ENCODE measurements around the gene ELOVL5. TPM values are rescaled to one million over a fixed set of nuclear protein-coding genes. Genes with fewer than 3 reads are reported as not detected.
A peak's percentile ranks its signal among the peaks of the same experiment; 100 is the strongest.

ELOVL5 gene
- total RNA-seq, 1 donor from 2014 or later = 67.1 TPM

DNA sequence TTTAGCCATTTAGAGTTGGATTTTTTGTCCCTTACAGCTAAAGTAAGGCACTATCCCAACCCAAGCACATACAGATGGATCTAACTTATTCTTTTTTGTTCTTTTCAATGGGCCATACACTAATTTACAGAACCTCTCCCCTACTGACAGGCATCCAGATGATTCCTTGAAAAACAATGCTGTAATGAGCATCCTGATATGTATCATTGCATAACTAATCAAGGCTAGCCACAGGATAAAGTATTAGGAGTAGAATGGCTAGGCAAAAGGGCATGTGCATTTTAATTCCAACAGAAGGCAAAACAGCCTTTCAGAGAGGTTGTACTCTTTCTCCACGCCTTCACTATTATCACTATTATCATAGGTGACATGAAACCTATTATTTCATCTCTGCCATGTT is 54.1 kb downstream of the ELOVL5 start:
- DNase-seq (ENCODE audit: low spot score, unreplicated experiment) = no peak
- TF ChIP-seq, protein P1, sequence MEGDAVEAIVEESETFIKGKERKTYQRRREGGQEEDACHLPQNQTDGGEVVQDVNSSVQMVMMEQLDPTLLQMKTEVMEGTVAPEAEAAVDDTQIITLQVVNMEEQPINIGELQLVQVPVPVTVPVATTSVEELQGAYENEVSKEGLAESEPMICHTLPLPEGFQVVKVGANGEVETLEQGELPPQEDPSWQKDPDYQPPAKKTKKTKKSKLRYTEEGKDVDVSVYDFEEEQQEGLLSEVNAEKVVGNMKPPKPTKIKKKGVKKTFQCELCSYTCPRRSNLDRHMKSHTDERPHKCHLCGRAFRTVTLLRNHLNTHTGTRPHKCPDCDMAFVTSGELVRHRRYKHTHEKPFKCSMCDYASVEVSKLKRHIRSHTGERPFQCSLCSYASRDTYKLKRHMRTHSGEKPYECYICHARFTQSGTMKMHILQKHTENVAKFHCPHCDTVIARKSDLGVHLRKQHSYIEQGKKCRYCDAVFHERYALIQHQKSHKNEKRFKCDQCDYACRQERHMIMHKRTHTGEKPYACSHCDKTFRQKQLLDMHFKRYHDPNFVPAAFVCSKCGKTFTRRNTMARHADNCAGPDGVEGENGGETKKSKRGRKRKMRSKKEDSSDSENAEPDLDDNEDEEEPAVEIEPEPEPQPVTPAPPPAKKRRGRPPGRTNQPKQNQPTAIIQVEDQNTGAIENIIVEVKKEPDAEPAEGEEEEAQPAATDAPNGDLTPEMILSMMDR (IDR thresholded peaks at IDR 0.05; ENCODE audit: unreplicated experiment) = no peak
- Mint-ChIP-seq H3K4me1 (ENCODE audit: low read depth) (peaks cover 4% of the 10 kb centered on the region), H3K4me3 (ENCODE audit: low read depth) (no peak overlapping the region), H3K27me3 (no peaks in the 10 kb centered on the region), H3K27ac (no peak overlapping the region), H3K36me3 (ENCODE audit: insufficient read depth) (peaks cover 4% of the 10 kb centered on the region), H3K9me3 (ENCODE audit: low read depth) (no peaks in the 10 kb centered on the region)

DNA sequence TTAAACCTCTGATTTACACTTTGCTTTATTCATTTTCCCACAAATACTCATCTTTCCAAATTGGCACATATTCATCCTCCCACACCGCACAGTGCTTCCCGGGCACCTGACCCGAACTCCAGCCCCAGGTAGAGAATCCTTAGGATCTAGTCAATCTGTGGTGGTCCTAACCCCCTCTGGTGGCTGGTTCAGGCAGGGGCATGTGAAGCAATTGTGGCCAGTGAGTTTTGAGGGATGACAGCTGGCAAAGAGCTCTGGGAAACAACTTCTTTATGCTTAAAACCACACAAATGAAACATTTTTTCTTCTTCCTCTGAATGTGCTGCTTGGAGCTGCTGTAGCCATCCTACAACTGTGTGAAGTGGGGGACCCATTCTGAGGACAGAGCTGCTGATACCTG is 54.7 kb downstream of the ELOVL5 start:
- TF ChIP-seq, protein P1 (IDR thresholded peaks at IDR 0.05; ENCODE audit: unreplicated experiment) = peak; percentile 75
- Mint-ChIP-seq H3K36me3 (ENCODE audit: insufficient read depth) (peaks cover 6% of the 10 kb centered on the region), H3K4me3 (ENCODE audit: low read depth) (no peak overlapping the region), H3K27ac (no peak overlapping the region), H3K9me3 (ENCODE audit: low read depth) (no peaks in the 10 kb centered on the region), H3K4me1 (ENCODE audit: low read depth) (peaks cover 2% of the 10 kb centered on the region), H3K27me3 (no peaks in the 10 kb centered on the region)
- DNase-seq (ENCODE audit: low spot score, unreplicated experiment) = peak; percentile 21

DNA sequence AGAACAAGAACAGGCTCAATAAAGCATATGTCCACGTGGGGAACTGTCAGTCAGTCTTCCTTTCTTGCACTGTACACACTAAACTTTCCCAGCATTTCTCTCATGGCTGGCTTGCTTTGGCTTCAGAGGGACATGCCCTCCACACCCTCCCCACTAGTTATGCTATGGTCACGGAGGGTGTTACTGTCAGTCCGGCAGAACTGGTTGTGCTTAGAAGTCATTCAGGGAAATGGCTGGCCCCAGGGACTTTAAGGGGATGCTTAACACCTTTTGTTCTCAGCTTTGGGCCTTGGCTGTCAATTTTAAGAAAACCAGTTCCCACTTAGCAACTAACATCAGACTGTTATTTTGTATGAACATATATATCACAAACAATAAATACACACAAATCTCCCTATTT is 55.1 kb downstream of the ELOVL5 start:
- H3K4me3 Mint-ChIP-seq (ENCODE audit: low read depth) = no peak overlapping the region
- H3K9me3 Mint-ChIP-seq (ENCODE audit: low read depth) = no peaks in the 10 kb centered on the region
- H3K27me3 Mint-ChIP-seq = no peaks in the 10 kb centered on the region
- peaks cover 6% of the 10 kb centered on the region for H3K36me3 Mint-ChIP-seq (ENCODE audit: insufficient read depth)
- no peak overlapping the region for H3K27ac Mint-ChIP-seq
- TF ChIP-seq, protein P1 (IDR thresholded peaks at IDR 0.05; ENCODE audit: unreplicated experiment) = no peak
- H3K4me1 Mint-ChIP-seq (ENCODE audit: low read depth) = peaks cover 1% of the 10 kb centered on the region
- no peak for DNase-seq (ENCODE audit: low spot score, unreplicated experiment)

GRCh38 chr6:53290537-53291510 is 57.9 kb downstream of the ELOVL5 start:
- DNase-seq (ENCODE audit: low spot score, unreplicated experiment) = no peak
- H3K27ac Mint-ChIP-seq = peak overlapping the region; percentile 54
- no peaks in the 10 kb centered on the region for H3K9me3 Mint-ChIP-seq (ENCODE audit: low read depth)
- TF ChIP-seq, protein P1 (IDR thresholded peaks at IDR 0.05; ENCODE audit: unreplicated experiment) = no peak
- H3K27me3 Mint-ChIP-seq = no peaks in the 10 kb centered on the region
- H3K36me3 Mint-ChIP-seq (ENCODE audit: insufficient read depth) = peaks cover 8% of the 10 kb centered on the region
- peaks cover 10% of the 10 kb centered on the region for H3K4me1 Mint-ChIP-seq (ENCODE audit: low read depth)
- H3K4me3 Mint-ChIP-seq (ENCODE audit: low read depth) = no peak overlapping the region

GRCh38 chr6:53287336-53288225 is 61.2 kb downstream of the ELOVL5 start:
- Mint-ChIP-seq H3K36me3 (ENCODE audit: insufficient read depth) (peaks cover 7% of the 10 kb centered on the region), H3K27me3 (no peaks in the 10 kb centered on the region), H3K9me3 (ENCODE audit: low read depth) (no peaks in the 10 kb centered on the region), H3K4me1 (ENCODE audit: low read depth) (peaks cover 10% of the 10 kb centered on the region), H3K4me3 (ENCODE audit: low read depth) (no peak overlapping the region), H3K27ac (peak overlapping the region; percentile 27)
- TF ChIP-seq, protein P1 (IDR thresholded peaks at IDR 0.05; ENCODE audit: unreplicated experiment) = no peak
- no peak for DNase-seq (ENCODE audit: low spot score, unreplicated experiment)
